Fibroblast of skin of abdomen (primary cell): Measurements from ENCODE around the gene RHEB.
A peak's percentile ranks its signal among the peaks of the same experiment; 100 is the strongest.

Source experiments
- DNase-seq: peaks from one replicate; pipeline ENCODE4 v3.0.0-alpha.2; 2013

The RHEB gene

DNA sequence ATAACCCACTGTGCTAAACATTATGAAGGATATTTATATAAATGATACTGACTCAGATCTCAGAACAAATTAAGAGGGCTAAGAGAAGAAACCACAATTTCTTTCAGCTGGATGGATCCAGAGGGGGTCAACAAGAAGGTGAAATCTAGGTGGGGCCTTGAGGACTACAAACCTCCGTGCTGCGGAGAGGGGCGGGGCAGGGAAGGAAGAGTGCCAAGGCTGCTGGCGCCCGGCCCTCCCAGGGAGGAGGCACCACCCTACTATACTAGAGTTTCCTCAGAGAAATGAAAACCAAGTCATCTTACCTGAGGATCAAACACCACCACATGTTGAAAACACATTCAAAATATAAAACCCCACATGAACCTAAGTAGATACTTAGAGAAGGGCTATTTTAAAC lies 50.4 kb downstream of the RHEB start:
- DNase-seq, result no peak

DNA sequence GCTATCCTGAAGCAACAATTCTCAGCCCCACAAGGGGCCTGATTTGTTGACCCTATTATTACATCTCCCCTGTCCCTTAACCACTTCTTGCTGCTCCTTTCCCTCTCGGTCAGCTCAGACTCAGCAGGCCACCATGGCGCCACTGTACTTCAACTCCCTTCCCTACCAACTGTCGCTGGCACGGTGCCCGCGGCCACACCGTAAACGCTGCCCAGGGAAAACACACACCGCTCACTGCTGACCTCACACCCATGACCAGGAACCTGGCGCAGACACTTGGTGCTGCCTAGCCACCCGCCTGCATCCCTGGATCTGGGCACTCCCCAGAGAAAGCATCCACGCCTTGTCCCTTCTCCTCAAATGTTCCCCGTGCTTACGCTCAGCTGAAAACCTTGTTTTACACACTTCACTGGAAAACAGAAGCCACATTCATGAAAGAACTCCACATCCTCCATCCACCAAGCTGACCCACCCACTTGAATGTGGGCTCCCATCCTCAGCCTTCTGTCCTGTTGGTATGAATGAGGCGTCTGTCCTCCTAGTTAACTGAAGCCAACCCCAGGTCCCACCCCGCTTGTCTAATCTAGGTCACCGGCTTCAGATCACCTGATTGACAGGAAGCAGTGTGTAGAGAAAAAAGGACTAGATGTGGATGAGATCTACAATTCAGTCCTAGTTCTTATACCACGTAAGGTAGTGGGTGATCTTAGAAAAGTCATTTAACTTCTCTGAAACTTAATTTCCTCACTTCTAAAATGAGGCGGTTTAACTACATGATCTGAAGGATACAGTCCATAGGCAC lies 51.3 kb downstream of the RHEB start:
- no peak for DNase-seq

DNA sequence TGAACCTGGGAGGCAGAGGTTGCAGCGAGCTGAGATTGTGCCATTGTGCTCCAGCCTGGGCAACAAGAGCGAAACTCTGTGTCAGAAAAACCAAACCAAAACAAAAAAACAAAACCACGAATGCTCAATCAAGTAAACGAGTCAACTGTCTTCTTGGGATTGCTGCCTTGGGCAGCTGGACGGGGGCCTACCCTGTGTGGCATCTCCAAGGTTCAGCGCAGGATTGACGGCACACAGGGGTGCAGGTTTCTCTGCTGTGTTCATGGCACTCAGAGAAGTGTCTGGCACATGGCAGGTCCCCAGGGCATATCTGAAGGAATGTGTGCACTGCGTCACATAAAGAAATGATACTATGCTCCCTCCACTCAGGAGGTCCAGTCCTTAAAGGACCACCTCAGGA lies 54.5 kb downstream of the RHEB start:
- no peak for DNase-seq

DNA sequence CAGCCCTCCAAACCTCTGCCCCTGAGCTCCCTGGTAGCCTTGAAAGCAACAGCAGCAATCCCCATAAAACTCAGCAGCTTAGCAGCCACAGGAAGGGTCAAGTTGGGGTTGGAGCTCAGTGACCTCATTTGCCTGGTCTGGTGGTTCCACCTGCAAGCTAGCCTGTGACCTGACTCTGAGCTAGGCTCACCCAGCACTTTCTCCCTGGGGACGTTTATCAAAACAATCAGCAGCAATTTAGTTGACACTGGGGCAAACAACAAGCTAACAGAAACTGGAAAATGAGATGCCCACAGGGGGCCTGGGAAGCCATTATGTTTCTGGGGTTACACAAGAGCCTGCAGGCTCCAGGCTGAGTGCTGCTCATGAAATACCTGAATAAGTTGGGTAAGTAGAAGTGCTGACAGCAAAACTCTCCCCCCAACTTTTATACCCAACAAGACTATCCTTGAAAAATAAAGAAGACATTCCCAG lies 57.4 kb downstream of the RHEB start:
- DNase-seq, result no peak

DNA sequence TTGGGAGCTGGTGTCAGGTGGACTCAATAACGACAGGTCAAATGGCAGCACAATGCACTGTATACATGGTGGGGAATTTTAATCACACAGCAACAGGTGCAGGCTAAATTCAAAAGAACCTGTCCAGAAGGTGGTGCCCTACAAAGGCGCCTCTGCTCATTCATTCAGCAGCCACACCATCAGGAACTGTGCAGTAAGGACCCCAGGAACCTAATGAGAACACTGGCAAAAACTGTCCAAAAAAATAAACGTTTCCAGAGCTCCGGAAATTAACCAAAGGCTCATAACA lies 57.8 kb downstream of the RHEB start:
- DNase-seq, result no peak

DNA sequence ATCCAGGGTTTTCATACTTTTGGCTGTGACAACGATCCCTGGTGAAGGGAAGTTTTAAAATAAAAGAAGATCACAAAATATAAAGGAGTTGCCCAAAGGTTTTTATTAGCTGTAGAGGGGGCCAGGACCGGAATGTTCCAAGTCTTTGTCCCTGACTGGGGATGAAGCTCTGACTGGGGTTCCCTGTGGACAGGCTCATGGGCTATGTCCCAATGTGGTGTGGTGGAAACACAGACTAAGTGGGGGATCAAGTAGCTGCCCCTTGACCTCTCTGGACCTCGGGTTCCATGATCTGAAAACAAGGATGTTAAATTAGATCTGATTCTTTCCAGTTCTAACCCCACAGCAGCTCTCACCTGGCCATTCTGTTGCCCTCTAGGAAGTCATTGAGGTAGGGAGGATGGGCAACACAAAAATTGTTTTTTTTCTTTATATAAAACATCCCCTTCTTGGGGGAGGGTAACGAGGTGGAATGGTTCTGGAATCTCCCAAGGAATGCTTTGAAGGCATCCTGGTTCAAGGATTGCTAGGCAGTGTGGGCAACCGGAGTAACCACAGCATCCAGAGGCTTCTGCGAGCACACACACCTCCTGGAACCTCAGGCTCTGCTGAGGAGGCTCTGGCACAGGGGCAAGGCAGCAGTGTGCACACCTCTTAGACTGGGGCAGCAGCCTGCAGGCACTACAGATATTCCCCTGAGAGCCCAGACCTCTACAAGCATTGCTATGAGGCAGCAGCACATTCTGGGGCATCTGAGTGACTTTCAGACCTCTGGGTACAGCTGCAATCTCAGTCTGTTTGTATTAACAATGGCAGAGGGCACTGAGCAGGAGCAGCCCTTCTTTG lies 58.4 kb downstream of the RHEB start:
- DNase-seq, result no peak

DNA sequence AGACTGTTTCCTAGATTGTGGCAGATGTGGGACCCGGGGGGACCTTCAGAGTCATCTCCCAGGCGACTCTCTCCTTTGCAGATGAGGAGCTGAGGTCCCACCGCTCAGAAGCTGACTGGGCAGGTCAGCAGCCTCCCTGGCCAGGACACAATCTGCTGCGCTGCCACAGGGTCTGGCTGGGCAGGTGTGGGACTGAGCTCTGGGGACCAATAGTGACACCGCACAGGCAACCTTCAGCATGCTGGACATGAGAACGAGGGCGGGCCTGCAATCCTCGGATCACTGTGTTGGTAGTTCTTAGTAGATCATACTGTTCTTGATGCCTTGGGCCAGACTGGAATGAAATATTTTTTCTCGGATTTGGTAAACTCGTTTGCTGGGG lies 59.2 kb downstream of the RHEB start:
- DNase-seq, result no peak

DNA sequence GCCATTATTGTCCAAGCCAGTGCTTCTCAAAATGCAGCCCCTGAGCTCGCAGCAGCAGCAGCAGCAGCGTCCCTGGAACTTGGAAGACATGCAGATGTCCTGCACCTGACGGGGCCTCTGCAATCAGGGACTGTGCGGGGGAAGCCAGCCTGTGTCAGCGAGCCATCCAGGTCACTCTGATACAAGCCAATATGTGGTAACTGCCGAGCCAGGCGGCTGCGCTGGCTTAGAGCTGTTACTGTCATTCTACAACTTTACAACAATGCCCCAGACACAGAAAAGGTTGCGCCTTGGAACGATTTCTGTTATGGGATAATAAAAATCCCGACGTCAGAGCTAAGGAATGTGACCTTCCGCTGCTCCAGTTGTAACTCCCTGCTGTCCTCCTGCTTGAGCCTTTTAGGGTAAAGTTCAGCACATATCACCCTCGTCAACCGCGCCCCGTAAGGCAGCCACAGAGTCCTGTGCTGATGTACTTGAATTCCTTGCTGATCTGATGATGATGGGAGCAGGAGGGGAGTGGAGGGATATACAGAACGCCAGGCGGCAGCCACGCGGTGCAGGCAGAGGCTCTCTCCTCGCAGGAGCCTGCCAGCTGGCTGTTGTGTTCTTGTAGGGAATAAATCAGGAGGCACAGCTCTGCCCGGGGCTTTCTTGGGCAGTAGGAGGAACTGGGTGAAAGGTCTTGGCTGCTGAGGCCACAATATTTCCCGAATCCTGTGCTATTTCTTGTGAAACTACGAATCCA lies 59.8 kb downstream of the RHEB start:
- DNase-seq, result peak; percentile 83

DNA sequence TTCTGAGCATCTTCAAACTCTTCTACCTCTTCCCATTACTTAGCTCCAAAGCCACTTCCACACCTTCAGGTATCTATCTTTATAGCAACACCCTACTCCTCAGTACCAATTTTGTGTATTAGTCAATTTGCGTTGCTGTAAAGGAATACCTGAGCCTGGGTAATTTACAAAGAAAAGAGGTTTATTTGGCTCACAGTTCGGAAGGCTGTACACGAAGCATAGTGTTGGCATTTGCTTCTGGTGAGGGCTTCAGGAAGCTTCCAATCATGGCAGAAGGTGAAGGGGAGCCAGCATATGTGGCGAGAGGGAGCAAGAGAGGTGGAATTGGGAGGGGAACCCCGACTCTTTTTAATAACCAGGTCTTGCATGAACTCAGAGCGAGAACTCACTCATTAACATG lies 62.2 kb downstream of the RHEB start:
- no peak for DNase-seq

DNA sequence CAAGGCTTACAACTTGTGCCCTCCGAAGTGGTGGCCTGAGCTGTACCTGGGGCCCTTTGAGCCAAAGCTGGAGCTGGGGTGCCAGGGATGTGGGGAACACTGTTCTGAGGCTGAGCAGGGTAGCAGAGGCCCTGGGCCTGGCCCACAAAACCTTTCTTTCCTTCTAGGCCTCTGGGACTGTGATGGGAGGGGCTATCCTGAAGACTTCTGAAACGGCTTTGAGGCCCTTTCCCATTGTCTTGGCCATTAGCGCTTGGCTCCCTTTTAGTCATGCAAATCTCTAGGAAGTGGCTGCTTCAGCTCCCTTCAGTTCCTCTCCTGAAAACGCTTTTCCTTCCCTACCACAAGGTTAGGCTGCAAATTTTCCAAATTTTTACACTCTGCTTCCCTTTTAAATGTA lies 62.9 kb downstream of the RHEB start:
- no peak for DNase-seq

DNA sequence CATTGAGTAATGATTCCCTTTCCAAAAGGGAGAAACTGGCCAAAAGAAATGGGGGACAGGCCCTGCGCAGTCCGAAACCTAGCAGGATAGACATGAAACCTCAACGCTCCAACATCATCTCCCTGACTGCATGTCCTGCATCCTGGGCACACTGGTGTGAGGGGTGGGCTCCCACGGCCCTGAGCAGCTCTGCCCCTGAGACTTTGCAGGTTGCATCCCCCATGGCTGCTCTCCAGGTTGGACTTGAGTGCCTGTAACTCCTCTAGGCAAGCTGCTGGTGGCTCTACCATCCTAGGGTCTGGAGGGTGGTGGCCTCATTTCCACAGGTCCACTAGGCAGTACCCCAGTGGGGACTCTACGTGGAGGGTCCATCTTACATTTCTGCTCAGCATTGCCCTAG lies 63.4 kb downstream of the RHEB start:
- DNase-seq, result no peak

DNA sequence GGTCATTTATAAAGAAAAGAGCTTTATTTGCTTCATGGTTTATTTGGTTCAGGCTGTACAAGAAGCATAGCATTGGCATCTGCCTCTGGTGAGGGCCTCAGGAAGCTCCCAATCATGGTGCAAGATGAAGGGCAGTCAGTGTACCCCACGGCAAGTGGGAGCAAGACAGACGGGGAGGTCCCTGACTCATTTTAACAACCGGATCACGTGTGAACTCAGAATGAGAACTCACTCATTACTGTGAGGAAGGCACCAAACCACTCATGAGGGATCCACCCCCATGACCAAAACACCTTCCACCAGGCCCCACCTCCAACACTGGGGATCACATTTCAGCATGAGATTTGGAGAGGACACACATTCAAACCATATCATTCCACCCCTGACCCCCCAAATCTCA lies 64.0 kb downstream of the RHEB start:
- DNase-seq, result no peak

DNA sequence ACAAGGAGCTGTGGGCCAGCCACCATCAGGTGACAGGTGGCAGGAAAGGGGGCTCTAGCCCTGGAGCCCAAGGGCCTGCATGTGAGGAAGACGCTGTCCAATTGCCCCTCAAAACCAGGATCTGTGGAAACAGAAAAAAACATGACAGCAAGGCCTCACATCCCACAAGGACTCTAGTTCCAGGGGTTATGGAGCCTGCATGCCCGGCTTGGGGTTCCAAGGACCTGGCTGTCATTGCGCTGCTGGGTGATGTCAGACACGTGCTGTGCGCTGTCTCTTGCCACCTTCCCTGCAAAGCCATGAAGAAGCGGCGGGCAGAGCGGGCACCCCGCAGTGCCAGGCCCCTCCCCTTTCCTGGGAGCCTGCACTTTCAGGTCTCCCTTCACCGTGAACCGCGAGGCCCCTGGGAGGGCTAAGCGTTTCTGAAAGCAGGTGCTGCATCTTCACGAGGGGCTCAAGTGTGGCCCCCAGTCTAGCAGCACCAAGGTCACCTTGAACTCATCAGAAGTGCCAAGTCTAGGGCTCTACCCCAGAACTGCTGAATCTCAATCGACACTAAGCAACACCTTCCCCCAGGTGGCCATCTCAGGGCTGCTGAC lies 64.7 kb downstream of the RHEB start:
- DNase-seq, result no peak

DNA sequence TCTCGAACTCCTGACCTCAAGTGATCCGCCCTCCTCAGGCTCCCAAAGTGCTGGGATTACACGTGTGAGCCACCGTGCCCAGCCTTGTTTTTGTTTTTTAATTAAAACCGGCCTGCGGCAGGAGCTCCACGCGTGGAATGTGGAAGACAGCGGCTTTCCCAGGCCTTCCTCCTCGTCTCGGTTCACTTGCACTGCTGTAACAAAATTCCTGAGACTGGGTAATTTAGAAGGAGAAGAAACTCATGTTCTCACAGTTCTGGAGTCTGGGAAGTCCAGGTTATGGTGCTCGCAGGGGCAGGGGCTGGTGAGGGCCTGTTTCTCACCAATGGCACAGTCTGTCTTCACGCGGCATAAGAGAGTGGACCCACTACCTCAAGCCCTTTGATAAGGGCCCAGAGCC lies 65.4 kb downstream of the RHEB start:
- DNase-seq, result peak; percentile 26

DNA sequence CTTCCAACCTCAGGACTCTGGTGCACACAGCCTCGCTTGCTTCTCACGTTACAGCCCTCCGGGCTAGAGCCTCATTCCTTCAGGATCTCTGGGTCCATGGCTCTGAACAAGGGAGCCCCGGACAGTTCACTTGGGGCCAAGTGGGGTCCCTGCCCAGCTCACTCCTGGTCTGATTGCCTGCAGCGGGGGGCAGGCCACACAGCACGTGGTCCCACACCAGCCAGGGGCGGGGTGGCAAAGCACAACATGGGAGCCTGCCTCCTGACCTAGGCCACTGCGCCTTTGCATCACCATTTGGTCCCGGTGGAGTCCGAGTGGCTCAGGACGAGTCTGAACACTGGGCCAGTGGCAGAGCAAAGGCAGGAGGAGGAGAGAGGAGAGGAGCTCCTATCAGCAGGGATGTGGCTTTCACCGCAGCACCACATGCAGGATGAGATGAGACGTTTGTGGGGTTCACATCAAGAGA lies 66.3 kb downstream of the RHEB start:
- DNase-seq, result no peak

DNA sequence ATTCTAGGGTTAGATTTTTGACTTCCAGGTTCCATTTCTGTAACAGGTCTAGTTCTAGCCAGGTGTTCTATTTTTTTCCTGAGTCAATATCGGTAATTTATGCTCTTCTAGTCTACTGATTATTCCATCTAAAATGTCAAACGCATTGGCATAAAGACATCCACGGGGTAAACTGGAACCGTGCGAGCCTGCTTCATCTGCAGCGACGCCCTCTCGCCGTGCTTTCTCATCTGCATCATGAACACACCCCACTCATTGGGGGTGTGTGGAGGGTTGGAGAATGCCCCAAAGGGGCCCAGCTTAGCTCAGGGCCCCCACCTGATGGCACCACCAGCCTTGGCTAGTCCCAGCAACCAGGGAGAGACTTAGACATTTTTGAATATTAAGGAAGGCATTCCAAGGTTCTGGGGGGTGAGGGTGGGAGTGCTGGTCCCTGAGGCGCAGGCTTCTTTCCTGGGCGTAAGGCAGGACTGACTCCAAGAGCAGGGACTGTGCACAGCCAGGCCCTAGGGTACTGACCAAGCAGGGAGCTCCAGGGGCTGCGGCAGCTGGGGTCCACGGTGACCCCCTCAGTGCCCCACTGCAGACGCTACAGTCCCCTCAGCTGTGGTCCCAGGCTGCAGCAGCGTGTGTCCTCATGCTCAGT lies 66.9 kb downstream of the RHEB start:
- DNase-seq, result no peak

DNA sequence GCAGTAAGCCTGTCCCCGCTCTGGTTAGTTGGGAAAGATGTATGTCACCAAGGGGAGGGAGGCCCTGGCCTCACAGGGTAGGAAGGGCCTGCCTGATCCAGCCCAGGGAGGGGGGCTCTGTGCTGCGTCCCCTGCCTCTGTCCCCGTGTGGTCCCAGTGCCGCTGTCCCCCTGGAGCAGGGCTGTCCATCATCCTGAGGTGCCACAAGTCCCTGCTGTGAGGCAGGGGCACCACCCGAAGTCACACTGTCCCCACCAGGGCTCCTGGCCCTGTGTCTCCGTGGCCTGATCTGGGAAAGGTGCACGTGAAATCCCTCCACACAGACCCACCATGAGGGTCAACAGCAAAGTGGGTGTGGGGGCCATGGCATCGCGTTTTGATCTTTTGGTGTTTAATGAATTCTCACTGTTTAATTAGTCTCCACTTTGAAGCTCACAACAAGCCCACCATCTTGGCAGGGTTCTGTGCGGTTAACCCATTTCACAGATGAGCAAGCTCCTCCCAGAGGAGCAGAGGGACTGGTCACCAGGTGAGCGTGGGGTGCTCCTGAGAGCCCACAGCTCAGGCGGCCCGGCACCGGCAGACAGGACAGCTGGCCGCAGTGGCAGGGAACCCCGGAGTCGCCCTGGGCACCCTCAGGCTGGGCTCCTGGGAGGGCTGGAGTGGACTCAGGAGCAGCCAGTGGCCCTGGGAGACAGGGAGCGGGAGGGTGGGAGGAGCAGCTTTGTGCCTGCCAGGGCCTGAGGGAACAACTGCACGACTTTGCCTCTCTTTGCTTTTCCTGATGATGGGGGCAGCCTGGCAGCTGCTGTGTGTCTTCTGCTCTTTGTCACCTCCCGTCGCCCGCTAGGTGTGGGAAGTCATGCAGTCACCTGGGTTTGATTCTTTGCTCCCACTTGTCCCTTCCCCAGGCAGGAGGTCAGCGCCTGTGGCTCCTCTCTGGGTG lies 67.8 kb downstream of the RHEB start:
- DNase-seq, result no peak

DNA sequence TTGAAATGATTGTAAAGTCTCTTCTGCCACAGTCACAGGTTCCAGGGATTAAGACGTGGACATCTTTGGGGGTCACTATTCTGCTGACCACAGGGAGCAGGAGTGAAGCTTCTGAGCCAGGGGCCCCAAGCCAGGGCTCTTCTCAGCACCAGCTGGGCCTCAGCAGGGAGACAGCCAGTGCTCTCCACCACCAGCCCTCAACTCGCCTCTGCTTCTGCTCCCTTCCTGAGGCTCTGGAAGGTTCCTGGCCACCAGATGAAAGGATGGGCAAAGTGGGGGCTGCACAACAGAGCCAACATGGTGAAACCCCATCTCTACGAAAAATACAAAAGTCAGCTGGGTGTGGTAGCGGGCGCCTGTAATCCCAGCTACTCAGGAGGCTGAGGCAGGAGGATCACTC lies 68.5 kb downstream of the RHEB start:
- DNase-seq, result no peak

DNA sequence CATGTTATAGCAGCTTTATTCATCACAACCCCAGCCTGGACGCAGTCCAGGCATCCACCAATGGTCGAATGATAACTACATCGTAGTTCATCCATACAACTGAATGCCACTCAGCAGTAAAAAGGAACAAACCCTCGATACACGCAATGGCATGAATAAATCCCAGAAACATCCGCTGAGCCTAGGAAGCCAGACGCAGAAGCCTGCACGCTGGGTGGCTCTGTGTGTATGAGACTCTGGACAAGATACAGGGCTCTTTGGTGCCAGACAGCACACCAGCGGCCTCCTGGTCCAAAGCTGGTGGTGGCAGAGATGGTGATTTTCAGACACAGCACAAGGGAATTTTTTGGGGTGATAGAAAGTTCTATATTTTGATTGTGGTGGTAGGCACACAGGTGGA lies 69.7 kb downstream of the RHEB start:
- no peak for DNase-seq

DNA sequence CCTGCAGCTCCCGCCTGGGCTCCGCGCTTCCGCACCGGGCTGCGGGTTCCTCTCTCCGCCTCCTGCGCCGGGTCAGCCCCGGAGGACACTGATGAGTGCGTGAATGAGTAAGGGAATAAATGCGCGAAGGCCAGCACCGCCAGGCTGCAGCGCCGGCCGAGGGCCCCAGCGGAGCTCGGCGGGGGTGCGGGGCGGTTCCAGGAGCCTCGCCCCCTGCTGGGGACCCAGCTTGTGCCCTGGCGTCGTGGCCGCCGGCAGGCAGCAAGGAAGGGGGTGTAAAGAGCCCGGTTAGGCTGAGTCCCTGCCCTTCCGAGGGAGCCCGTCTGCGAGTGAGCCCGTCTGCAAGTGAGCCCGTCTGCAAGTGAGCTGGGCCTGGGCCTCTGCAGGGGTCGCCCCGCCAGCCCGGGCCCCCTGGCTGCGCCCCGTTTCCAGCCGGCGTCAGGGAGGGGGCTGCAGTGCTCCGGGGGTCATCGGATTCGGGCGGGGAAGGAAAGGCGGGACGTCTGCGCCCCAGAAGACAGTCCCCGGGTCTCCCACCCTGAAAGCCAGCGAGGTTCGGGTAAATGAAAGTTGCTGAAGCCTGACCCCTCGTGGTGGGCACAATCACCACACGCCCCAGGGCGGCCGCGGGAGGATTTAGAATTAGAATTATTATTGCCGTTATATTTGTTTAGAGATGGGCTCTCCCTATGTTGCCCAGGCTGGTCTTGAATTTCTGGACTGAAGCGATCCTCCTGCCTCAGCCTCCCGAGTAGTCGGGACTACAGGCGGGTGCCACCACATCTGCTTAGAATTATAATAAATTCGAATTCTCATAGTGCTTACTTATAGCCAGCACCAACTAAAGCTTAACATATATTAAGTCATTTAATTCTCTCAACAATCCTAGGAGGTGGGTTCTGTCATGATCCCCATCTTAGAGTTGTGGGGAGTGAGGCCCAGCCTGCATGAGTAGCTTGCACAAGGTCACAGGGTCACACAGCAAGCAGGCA lies 71.1 kb downstream of the RHEB start:
- DNase-seq, result peak; percentile 56
